Activated CD8-positive, alpha-beta memory T cell treated with anti-CD3 and anti-CD28 coated beads for 24 hours (primary cell): ENCODE data around the gene NIPSNAP3A.

ENCODE experiments used
- DNase-seq: peaks from one replicate; pipeline ENCODE4 v3.0.0-alpha.2; 2020

Gene NIPSNAP3A

DNA sequence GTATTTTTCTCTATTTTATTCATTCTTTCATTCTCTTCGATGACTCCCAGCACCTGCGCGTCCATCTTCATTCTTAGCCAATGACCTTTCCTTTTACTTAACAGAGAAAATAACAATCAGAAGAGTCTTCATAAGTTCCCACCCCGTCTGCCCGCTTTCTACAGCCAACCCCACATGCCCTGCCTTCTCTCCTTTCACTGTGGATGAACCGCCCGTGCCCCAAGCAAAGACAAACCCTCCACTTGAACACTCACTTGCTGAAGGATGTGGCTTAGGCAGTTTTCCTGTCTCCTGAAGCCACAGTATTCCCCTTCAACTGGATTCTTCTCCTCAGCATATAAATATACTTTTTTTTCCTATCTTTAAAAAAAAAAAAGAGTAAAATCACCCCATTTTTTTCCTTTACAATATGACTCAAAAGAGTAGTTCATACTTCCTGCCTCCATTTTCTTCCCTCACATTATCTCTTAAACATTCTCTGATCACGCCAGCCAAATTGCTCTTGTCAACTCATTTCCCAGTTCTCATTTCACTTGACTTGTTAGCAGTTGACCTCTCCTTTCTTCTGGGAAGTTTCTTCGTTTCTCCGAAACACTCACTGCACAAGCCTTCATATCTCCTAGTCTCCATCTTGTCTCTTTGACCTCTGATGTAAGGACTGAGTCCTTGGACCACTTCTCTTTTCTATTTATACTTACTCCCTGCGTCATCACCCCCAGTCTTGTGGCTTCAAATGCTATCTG, 27.5 kb downstream of the NIPSNAP3A start:
- DNase-seq: no peak

DNA sequence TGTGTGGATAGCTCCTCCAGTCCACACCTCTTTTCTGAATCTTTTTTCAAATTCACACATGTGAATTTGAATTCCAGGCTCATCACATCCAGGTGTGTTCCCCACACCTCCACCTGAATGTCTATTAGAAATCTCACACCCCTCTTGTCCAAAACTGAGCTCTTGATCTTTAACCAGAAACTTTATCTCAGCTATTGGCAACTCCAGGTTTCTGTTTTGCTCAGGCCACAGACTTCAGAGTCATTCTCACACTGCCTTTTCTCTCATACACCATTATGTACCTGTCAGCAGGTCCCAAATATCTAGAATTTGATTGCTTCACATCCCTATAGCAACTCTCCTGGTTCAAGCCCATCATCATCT, 28.1 kb downstream of the NIPSNAP3A start:
- no peak for DNase-seq

DNA sequence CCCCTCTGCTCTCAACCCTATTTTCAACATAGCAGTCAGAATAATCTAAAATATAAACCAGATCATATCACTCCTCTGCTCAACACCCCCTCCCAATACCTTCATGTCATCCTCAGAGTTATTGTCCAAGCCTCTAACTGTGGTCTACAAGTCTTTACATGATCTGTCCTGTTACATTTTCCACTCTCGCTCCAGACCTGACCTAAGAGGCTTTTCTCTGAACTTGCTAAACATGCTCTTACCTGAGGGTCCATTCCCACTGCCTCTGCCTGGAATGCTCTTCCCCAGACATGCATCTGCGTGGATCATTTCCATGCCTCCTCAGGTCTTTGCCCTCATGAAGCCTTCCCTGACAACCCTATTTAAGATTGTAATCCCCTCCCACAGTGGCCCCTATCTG, 28.5 kb downstream of the NIPSNAP3A start:
- DNase-seq: no peak

DNA sequence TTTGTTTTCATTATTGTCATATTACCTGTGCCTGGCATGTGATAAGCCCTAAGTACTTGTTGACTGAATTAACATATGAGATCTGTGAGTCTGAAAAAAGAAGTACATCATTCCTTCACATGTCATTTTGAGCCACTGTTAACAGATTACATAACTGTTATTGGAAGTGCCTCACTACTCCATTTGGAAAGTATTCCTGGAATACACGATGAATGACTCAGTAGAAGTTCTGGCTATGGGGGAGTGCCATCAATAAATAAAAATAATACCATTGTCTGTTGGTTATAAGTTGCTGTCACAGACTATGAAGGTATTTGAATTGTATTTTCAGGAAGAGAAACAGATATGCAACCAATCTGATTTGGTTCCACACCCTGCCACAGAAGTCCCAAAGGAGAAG, 29.3 kb downstream of the NIPSNAP3A start:
- DNase-seq: no peak

DNA sequence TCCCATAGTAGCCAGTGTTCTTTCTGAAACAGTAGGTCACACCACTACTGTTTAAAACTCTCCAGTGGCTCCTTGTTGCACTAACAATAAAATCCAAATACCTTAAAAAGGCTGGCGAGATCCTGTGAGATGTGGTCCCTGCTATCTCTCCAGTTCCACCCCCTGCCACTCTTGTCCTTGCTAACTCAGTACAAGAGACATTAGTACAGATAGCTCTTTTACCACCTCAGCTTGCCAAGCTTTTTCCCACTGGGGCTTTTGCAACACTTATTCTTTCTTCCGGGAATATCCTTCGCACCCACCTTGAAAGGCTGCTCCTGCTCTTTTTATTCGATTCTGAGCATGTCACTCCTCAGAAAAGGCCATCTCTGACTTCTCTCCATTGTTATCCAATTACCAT, 31.3 kb downstream of the NIPSNAP3A start:
- DNase-seq: no peak

DNA sequence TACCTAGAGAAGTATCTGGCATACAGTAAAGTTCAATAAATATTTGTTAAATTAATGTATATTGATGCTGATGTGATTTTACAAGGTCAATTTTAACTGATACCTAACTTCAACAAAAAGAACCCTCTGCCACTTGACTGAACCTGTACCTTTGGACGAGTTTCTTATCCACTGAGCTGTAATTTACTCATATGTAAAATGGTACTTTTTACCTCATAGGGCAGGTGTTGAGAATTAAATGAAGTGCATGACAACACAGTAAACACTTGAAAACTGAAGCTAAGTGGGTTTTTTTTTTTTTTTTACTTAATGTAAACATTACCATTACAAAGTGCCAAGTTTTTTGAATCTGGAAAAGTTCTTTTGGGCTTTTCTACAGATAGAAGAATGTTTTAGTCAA, 31.9 kb downstream of the NIPSNAP3A start:
- no peak for DNase-seq

DNA sequence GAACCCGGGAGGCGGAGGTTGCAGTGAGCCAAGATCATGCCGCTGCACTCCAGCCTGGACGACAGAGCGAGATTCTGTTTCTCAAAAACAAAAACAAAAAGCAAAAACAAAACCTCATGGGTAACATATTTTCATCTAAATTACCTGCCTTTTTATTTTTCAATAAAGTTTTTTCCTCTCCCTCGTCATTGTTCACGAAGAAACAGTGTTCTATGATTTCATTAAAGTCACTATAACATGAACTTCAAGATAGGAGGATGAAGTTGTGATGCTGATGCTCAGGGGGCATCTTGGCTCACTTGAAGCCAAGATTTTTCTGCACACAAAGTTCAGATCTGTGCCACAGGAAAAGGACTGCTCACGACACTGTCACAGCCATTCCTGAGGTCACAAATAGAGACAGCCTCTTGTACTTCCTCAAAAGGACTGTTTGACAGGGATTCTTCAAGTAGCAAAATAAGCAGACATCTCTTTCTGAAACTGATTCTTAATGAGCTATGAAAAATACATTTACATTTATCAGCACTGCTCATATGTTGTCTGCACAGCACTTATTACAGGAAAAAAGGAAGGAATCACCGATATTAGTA, 32.6 kb downstream of the NIPSNAP3A start:
- no peak for DNase-seq

DNA sequence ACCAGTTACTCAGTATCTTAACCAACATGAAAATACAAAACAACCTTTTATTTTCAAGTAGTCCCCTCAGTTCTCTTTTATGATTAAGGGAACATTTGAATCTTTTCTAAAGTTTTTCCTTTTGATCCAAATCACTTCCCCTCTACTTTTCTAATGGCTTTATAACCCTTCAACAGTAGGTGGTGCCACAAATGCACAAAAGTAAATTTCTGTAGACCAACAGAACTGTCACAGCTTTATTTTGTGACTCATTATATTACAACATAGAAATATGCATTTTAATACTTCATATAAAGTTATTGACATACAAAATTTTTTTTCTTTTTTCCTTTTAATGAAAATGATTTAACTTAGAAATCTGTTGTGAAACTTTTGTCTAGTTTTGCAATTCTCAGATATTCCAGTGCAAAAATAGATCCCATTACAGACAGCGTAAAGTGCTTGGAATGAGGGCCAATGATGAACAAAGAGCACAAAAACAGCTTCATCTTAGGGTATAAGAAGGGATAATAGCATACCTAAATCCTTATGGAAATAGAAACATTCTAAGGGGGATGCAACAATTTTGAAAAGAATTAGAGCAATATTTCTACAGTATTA, 33.4 kb downstream of the NIPSNAP3A start:
- no peak for DNase-seq

DNA sequence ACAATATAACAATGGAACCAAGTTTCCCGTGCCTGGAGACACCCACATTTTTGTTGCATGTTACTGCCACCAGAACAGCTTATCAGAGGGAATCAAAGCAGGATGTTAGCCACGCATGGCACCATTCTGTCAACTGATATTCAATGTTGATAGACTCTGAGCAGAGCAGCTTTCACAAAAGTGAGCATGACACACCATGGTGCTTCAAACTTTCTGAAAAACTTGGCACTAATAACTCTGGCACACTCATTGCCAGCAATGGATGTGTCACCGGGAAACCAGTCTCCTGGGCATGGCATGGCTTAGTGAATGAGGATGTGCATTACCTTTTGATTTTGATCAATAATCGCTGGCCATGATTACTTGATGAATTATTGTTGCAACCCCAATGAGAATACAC, 36.1 kb downstream of the NIPSNAP3A start:
- DNase-seq: no peak

DNA sequence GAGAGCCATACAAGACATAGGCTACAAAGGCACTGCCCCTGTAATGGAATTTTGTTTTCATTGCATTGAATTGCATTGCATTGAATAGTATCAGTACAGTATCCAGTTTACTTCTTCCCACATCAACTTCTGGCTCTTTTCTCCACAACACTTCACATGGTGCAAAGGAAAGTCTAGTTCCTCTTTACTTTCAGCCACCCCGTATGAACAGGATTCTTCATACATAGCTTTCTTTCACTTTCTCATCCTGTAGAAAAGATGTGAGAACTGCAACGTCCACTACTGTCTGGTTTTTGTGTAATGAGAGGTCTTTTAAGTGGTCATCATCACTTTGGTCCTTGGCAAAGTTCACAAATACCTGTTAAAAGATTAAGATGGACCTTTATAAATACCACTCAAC, 36.6 kb downstream of the NIPSNAP3A start:
- no peak for DNase-seq

DNA sequence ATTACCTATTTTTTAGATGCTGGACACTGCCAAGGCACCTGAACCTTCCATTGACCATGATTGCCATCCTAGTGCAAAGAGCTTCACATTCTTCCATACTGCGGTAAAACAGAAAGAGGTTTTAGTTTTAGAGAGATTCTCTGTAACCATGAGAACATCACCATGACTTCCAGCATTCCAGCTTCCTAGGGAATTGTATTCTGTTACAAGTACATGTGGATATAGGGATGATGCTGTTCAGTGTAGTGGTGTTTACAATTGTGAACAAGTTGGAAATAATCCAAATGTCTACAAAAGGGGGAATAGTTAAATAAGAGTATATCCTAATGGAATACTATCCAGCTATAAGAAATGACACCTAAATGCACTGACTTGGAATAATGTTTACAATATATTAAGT, 38.8 kb downstream of the NIPSNAP3A start:
- no peak for DNase-seq

DNA sequence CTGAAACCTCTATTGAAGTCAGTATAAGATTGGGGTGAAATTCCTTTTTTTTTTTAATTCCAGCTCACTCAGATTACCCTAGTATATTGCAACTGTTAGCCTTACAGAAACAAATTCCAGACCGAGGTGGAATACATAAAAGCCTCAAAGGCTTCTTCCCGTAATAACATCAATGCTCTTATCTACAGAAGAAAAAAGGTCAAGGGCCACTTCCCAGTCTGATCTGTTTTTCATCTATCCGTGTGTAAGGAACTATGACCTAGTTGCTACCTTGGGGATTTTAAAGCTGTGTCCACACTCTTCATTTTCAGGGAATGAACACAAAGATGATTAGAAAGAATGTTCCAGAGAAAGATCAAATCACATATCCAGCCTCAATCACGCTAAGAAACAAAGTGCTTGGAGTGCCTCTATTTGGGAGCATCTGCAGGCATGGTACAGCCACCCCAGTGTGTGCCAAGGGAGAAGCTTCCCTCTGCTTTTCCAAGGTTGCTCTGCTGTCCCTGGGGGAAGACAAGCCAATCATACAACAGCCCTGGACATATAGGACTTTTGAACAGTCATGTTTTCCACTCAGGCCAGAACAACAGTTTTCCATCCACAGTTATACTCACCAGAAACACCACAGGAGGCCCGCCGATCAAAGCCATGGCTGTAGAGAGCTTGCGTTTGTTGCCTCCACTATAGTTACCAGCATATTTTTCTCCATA, 40.0 kb downstream of the NIPSNAP3A start:
- no peak for DNase-seq

DNA sequence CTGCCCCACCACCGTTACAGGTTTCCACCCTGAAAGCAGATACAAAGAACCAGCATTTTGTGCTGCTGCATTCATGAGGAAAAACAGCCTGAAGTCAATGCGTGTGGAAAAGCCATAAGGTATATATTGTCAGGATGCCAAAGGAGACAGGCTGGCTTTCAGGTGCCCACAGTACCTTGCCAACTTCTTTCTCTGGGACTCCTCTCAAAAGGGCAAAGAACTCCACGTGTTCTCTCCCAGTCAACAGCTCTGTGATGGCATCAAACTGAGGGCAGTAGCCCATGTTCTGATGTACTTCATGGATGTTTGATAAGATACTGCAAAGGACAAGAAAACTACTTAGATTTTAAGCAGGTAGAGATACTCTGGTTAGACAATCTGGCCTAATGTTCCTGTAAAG, 40.8 kb downstream of the NIPSNAP3A start:
- no peak for DNase-seq

DNA sequence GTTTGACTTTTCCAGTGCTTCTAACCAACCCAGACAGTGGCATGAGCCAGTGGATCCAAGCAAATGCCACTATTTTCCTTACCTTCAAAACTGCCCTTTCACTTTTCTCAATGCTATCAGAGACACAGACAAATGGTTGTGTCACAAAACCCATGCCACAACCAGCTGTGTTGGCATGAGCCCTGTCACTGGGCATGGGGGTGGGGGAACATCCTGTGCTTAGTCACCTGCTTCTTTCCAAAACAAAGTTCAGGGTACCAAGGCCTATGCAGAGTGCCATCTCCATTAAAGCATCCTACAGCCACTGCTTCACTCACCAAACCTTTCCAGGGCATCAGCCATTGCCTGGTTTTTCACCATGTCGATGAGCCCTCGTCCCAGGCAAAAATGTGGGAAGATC, 46.6 kb downstream of the NIPSNAP3A start:
- no peak for DNase-seq

DNA sequence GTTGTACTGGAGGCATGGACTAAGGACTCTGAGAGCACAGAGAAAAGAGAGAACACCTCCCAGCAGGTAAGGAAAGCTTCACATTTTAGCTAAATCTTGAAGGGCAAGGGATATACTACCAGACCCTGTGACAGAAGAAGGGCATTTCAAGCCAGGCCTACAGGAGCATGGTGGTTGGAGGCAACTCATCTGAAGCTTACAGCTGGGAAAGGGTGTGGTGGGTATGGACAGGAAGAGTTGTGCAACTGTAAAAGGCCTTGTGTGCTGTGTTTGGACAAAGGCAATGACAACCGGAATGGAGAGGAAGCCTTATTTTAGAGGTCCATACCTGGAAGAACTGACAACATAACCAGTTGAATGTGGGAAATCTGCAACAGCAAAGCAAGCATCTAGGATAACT, 47.6 kb downstream of the NIPSNAP3A start:
- no peak for DNase-seq

DNA sequence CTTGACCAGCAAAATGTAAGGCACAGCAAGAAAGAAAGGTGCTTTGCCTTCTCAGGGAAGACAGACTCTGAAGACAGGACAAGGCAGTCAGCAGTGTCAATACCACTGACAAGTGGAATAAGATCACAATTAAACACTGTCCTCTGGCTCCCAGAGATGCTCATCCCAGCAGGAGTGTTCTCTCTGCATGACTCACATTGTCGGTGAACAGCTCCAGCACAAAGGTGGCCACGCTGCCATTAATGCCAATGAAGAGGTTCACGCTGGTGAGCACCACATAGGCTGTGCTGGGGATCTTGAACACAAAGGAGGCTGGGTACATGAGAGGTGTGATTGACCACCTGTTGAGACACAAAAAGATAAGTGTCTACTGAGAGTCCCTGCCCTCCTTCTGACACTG, 48.4 kb downstream of the NIPSNAP3A start:
- DNase-seq: no peak

DNA sequence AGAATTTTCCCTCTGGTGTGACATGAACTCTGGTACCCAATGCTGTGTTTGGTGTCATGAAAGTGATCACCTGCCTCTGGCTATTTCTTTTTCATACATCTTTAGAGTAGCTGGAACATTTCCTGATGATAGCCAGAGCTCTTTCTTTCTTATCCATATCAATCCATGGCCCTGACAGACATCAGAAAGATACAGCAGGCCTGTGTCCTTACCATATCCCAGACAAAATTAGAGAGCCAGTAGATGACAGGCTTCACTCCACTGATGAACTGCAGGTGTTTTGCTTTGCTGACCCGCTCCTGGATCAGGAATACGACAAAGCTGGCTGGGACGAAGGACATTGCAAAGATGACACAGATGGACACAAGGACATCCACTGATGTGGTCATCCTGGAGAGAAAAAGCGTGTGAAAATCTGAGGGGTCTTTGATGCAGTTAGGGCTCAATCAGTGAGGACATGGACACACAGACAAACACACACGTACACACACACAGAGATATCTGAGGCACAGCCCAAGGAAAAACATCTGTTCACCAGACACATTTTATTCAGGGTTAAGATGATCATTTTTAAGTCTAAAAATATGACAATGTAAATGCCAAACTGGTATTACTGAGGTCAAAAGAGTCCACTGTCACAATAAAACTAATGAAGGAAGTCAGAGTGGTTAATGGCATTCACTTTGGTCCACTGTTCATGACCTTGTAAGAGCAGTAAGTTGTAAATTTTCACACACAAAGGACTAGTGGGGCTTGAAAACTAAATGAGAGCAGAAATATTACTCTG, 50.9 kb downstream of the NIPSNAP3A start:
- no peak for DNase-seq

DNA sequence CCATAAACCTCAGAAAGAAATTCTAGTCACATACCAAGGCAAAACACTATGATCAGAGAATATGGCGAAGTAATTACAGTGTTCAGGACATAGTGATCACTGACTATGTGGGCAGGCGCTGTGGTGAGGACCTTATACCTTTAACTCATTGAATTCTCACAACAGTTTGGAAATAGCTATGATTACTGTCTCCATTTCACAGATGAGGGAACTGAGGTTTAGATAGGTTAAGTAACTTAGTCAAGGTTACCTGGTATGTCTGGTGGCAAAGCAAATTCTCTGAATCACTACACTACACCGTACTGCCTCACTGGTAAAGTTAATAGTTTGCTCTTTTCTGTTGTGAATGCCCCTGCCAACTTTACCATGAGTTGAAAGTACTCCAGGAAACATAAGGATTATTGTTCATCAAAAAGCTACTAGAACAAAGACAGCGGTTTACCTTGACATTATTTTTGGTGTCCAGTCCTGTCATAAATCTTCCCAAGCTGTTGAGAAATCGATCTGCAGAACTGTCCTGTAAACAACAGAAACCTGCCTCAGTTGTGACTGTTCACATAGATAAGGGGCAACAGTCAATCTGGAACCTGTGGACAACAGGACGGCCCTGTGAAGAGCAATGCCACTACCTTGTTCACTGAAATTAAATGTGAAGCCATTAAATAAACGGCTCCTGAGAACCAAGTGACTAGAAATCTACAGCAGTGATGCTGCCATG, 52.7 kb downstream of the NIPSNAP3A start:
- no peak for DNase-seq

DNA sequence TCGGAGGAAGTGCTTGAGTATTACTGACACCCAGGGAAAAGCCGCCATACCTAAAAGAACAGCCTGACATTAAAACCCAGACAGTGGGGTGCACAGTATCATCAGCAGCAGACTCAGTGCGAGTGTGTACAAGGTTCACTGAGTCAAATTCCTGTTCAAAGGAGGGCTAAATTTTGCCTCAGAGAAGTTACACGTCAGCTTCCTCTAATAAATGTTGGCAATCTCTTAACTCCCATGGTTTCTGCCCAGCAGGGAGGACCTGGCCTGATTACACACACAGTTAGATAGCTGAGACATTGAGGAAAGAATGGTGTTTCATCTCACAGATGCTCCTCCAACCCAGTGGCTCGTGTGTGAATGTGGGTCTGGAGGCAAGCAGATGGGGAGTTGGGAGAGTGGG, 54.6 kb downstream of the NIPSNAP3A start:
- DNase-seq: no peak

DNA sequence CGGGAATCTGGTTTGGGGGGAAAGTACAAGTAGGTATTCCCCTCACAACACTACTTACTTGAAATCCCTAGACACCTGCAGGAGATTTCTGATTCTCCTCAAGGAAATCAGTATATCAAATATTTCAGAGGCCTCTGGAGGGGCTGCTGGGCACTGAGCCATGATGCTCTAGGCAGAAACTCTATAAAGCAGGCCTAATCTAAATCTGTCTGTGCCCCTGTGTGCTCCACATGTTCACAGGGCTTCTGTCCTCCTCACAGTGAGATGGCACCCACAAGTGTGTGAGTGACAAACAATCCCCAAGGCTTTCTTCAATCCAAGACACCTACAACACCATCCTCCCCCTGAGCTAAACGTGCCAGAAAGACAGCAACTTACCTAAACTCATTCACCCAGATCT, 55.4 kb downstream of the NIPSNAP3A start:
- DNase-seq: no peak

DNA sequence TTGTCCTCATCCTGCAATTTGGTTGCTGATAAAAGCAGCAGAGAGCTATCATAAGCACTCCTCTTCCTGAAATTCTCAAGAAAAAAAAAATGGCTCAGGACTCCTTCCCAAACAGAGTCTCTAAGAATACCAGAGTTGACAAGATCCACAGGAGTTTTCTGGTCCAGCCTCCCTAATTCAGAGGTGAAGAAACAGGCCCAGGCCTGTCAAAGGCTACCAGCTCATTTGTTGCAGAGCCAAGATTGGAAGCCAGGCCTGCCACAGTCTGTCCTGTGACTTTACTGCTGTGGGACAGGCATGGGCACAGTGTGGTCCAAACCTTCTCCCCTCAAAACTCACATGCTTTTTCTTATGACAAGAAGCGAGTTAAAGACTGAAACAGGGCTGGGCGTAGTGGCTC, 58.0 kb downstream of the NIPSNAP3A start:
- DNase-seq: no peak

DNA sequence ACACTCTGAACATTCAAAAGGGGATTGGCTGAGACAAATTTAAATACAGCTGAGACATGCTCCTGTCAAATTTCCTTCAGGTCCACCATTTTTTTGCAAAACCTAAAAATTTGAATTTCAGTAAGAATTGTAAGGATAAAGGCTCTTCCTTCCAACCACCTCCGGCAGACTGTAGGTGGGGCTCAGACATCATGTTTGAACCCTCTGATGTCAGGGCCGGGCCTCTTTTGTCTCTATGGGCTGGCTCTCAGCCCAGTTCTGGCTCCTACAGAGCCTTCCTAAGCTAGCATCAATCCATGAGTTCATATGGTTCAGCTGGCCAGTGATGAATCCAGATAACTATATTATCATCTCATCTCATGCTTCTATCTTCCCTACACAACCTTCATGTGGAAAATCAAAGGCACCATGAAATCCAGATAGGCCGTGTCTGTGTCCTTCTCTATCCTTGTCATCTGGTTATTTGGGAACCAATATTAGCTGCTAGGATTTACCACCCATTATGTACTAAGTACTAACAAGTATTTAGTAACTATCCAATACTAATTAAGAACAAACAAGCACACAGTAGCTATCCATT, 60.6 kb downstream of the NIPSNAP3A start:
- no peak for DNase-seq
